Stimulated activated CD4-positive, alpha-beta T cell treated with anti-CD3 and anti-CD28 coated beads, Interleukin-15, amount 100 ng/mL, for 24 hours (primary cell): ENCODE results near the gene S100A1.

ENCODE experiments used
- DNase-seq: peaks from one replicate; pipeline ENCODE4 v3.0.0-alpha.2; 2020

The S100A1 gene

DNA sequence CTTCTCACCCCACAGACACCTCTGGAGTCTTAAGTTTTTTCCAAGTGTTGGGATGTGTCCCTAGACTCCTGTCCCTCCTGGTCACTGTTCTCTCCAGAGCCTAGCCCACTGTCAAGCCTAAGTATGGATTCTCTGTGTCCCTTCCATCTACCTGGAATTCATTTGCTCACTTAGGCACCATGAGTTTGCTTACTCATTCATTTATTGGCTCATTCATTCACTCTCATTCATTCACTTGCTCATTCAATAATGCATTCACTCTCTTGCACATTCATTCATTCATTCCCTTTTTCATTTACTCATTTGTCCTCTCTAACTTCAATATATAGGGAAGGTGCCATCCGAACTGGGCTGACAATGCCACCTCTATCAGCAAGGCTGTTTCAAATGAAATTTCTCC lies 16.9 kb upstream of the S100A1 start:
- no peak for DNase-seq

GRCh38 chr1:153612111-153612754 lies 16.0 kb upstream of the S100A1 start:
- no peak for DNase-seq

DNA sequence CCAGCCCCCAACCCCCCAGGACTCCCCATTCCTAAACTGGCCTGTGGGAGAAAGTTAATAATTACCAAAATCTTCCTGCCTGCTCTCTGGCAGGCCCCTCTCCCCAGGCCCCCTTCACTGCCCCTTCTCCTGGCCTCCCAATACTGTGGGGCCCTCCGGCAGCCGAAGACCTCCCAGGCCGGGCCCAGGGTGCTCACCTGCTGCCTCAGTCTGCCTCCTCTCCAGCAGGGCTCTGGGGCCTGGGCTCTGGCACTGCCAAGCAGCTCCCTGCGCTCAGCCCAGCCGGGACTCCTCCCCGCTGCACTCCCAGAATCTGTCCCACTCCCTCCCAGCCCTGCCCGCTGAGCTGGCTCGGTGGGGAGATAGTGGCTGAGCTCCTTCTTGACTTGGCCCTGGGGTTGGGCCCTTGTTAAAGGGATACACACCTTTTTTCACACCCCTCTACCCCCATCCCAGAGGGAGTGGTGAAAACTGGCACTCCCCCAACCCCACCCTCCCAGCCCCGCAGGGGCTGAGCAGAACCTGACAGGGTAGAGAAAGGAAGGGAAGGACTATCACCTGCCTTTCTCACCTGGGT lies 15.4 kb upstream of the S100A1 start, which contains the start of gene S100A16:
TSS of gene S100A16 (minus strand) at position 383 of the 577 bp plus-strand sequence. CDS start 4,986 bp downstream, outside the sequence.
- DNase-seq = no peak

DNA sequence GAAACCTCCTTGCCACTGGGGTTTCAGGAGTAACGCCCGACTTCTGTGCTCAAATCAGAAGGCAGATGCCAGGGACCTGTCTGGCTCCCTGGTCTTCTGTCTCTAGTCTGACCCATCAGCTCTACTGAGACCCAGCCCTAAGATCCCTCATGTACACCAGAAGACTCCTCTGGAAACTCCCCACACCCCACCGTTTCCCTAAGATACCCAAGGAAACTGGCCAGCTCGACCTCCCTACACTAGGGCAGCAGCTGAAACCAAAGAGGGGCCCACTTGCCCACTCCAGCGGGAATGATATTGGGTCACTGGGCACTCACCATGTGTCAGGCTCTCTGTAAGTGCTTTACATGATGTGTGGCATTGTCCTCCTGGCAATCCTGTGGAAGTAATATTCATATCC lies 14.8 kb upstream of the S100A1 start:
- DNase-seq = no peak

DNA sequence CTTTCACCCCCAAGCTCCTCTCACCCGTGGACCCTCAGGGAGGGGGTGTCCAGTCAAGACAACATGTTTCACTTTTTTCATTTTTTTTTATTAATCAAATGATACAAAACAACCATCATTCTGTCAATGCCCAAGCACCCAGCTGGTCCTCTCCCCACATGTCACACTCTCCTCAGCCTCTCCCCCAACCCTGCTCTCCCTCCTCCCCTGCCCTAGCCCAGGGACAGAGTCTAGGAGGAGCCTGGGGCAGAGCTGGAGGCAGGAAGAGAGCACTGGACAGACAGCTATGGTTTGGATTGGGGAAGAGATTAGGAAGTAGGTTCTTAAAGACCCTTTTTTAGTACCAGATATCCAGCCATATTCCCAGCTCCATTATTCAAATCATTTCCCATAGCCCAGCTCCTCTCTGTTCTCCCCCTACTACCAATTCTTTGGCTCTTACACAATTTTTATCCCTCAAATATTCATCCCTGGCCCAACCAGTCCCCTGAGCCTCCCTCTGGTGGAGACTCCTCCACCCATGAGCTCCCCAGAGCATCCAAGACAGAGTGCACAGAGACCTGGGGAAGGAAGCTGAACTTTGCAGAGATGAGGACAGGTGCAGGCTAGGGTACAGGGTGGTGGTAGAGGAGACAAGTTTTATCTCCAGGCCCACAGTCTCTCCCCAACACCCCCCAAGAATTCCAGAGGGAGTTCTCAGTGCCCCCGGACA lies 13.9 kb upstream of the S100A1 start:
- DNase-seq = no peak

DNA sequence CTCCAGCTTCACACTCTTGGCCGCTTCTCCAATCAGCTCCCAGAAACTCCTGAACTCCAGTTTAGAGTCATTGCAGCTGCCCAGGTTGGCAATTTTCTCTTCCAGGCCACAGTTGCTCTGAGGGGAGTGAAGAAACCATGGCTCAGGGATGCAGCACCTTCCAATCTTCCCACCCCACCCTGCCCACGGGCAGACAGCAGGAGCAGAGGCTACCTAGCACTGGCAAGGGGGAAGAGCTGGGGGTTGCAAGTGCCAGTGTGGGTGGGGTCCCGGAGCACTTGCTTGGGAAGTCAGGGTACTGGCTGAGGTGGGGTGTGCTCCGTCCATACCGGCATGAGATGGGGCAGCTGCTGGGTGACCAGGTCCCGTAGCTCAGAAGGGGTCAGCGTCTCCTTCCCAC lies 13.3 kb upstream of the S100A1 start:
- DNase-seq = no peak

DNA sequence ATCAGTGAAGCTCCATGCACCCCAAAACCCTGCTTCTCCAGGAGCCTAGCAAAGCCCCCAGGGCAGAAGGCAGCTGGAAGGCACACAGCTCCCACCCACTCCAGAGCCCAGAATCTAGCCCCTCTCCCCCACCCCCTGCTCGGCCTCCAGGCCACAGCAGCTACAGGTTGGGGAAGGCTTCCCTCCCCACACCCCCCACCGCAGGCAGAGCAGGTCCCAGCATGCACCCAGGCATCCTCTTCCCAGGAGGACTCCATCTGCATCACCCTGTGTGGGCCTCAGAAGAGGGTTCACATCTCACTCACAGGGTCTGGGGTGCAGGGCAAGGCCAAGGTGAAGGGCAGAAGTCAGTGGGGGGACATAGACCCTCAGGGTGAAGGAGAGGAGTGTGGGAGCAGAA lies 12.8 kb upstream of the S100A1 start:
- DNase-seq = no peak

- no peak for DNase-seq
These were observed 11.9 kb upstream of the S100A1 start, which contains the start of gene S100A14 for GRCh38 chr1:153616144-153616916. S100A14 (minus strand) TSS chr1:153616325; CDS start chr1:153615858, 467 bp downstream.

DNA sequence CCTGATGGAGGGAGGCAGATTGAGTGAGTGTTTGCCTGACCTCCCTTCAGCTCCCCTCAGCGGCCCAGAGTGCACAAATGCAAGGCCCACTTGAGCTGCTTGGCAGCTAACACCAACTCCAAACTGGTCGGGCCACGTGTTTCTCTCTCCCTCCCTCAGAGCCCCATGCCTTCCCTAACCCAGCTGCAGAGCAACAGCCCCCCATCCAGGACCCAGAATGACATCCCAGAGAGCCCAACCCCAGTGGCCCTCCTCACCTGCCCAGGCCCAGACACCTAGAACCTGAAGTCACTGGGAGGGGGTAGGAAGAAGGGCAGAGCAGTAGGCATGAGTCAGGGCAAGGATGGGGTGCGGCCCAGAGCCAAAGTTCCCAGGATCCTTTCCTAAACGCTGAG lies 11.3 kb upstream of the S100A1 start:
- DNase-seq = no peak

GRCh38 chr1:153617663-153618062 lies 10.6 kb upstream of the S100A1 start:
- DNase-seq = no peak

GRCh38 chr1:153619171-153619570 lies 9.1 kb upstream of the S100A1 start:
- no peak for DNase-seq

GRCh38 chr1:153623101-153623500 lies 5.1 kb upstream of the S100A1 start:
- no peak for DNase-seq

- DNase-seq = no peak
These were observed 3.1 kb upstream of the S100A1 start for GRCh38 chr1:153624965-153625611.

- DNase-seq = no peak
These were observed 1.7 kb upstream of the S100A1 start for GRCh38 chr1:153626477-153626903.

DNA sequence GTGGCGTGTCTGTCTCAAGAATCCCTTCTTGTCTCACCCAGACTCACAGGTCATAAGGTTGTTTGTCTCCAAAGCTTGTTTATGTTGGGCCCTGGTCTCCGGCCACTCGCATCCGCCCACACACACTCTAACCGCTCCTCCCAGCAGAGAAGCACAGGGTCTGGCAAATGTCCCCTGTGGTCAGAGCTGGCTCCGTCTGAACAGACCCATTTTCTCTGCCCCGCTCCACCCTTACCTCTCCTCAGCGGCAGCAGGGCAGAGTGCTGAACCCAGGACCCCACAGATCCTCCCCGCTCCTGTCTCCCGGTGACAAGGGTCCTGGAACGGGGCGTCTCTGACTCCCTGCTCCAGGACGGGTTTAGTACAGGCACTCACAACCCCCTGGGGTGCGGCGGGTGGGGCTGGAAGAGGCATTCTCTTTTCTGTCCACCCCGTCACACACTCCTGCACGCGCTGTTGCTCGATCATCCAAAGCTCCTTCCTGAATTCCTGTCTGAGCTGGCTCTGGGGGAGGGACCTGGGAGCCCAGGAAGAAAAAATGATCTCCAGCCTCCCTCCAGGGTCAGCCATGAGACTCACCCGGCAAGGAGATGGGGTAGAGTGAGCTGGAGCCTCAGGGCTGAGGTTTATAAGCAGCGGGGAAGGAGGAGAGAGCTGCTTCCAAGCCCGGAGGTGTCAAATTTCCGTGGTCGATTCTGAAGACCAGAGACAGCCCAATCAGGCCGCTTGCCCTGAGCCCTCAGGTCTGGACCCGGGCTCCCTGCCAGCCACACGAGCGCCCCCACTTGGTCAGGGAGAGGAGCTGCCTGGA lies 1.1 kb upstream of the S100A1 start, which contains the start of gene S100A13:
TSS of gene S100A13 (minus strand) at position 602 of the 811 bp plus-strand sequence. CDS start 1,033 bp downstream, outside the sequence.
- peak; percentile 20 for DNase-seq

- DNase-seq = no peak
These were observed 556 bp downstream of the S100A1 start for GRCh38 chr1:153628638-153629342.

DNA sequence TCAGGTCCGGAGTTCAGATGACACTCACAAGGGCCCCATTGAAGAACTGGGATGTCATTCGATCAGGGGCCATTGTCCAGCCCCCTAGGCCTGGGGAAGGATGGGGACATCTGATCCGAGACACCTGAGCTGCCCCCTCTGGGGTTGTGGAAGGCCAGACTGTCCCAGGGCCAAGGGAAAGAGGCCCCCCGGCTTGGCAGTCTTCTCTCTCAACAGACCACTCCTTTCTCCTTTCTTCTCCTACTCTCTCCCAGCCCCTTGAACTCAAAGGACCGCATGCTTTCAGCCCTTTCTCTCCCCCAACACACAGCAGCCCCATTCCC lies 1.1 kb downstream of the S100A1 start:
- DNase-seq = no peak

DNA sequence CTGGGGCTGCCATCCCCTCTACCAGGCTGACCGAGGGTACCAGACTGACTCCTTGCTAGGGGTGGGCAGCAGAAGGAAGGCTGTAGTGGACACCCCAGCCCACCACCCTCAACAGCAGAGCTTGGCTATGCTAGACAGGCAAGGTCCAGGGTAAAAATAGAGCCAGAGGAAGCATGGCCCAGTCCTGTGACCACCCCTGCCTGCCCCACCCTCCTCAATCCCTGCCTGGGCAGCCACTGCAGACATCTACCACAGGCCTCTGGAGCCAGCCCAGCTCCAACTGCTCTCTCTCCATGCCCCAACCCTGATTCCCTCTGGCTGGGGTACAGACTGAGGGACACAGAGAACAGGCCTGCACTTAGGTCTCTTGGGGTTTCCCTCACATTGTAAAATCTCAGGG lies 1.7 kb downstream of the S100A1 start:
- DNase-seq = no peak

- DNase-seq = no peak
These were observed 2.1 kb downstream of the S100A1 start for GRCh38 chr1:153630384-153630783.

- peak; percentile 30 for DNase-seq
These were observed 3.1 kb downstream of the S100A1 start for GRCh38 chr1:153631047-153632022.
